GM21619 (cell line): ENCODE data around the gene SF1.

Source experiments
- ATAC-seq: cut with Tn5 transposase; IDR thresholded peaks from one replicate; pipeline ENCODE4 v1.9.1; 2021; ENCODE audit not compliant: unreplicated experiment

The SF1 gene

GRCh38 chr11:64714666-64715065 is 63.7 kb downstream of the SF1 start:
- no peak for ATAC-seq
